ENCODE data around the gene CUEDC2.

GRCh38 chr10:102480396-102480795 is 48.0 kb upstream of the CUEDC2 start:
- no peak for TF ChIP-seq EZH2 (IDR thresholded peaks at IDR 0.05; ENCODE audit: borderline replicate concordance, insufficient read depth, low read length, poor library complexity, severe bottlenecking)
- no peak for TF ChIP-seq CTCF (IDR thresholded peaks at IDR 0.05; ENCODE audit: poor library complexity, severe bottlenecking)
- TF ChIP-seq POLR2AphosphoS5 (IDR thresholded peaks at IDR 0.05) = no peak
- no peak for TF ChIP-seq TAF1 (IDR thresholded peaks at IDR 0.05; ENCODE audit: low read depth)
- no peak for TF ChIP-seq REST (IDR thresholded peaks at IDR 0.05; ENCODE audit: borderline replicate concordance)
- TF ChIP-seq RAD21 (conservative IDR thresholded peaks at IDR 0.05) = no peak

Measured in neural cell (in vitro differentiated cells).